ENCODE data around the gene LIPC.

DNA sequence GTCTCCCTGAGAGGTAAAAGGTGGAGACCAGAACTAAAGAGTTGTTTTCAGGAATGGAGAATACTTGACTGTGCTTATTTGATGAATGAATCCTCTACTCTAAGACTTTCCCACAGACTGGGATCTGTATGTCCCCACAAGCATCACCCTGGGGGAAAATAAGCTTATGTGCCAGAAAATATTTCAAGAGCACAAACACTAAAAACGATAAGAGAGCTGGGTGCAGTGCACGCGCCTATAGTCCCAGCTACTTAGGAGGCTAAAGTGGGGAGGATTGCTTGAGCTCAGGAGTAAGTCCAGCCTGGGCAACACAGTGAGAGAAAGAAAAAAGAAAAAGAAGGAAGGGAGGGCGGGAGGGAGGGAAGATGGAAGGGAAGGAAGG lies 167.0 kb downstream of the LIPC start:
- TF ChIP-seq, protein P1, sequence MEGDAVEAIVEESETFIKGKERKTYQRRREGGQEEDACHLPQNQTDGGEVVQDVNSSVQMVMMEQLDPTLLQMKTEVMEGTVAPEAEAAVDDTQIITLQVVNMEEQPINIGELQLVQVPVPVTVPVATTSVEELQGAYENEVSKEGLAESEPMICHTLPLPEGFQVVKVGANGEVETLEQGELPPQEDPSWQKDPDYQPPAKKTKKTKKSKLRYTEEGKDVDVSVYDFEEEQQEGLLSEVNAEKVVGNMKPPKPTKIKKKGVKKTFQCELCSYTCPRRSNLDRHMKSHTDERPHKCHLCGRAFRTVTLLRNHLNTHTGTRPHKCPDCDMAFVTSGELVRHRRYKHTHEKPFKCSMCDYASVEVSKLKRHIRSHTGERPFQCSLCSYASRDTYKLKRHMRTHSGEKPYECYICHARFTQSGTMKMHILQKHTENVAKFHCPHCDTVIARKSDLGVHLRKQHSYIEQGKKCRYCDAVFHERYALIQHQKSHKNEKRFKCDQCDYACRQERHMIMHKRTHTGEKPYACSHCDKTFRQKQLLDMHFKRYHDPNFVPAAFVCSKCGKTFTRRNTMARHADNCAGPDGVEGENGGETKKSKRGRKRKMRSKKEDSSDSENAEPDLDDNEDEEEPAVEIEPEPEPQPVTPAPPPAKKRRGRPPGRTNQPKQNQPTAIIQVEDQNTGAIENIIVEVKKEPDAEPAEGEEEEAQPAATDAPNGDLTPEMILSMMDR (IDR thresholded peaks at IDR 0.05; ENCODE audit: extremely low read depth in 1 of 2, insufficient read depth in 1 of 2, low read depth in 1 of 2, low read length in 2 of 2), result no peak
- TF ChIP-seq FOS (IDR thresholded peaks at IDR 0.05; ENCODE audit: borderline replicate concordance, insufficient read depth, low read length), result no peak
- TF ChIP-seq POLR2AphosphoS5 (IDR thresholded peaks at IDR 0.05; ENCODE audit: insufficient read depth, low read depth, low read length), result no peak

All from endothelial cell of umbilical vein (primary cell).